HG03175 (cell line): ENCODE data around the gene DECR2.
"Not testable (repeated sequence)": the region's sequence is repeated elsewhere in the genome, so short reads cannot be mapped to it uniquely, and the experiment has no call there.

Experiments used
- ATAC-seq: cut with Tn5 transposase; IDR thresholded peaks from one replicate; pipeline ENCODE4 v1.9.1; 2021; ENCODE audit warnings: mild to moderate bottlenecking, moderate library complexity; ENCODE audit not compliant: unreplicated experiment

Gene DECR2

DNA sequence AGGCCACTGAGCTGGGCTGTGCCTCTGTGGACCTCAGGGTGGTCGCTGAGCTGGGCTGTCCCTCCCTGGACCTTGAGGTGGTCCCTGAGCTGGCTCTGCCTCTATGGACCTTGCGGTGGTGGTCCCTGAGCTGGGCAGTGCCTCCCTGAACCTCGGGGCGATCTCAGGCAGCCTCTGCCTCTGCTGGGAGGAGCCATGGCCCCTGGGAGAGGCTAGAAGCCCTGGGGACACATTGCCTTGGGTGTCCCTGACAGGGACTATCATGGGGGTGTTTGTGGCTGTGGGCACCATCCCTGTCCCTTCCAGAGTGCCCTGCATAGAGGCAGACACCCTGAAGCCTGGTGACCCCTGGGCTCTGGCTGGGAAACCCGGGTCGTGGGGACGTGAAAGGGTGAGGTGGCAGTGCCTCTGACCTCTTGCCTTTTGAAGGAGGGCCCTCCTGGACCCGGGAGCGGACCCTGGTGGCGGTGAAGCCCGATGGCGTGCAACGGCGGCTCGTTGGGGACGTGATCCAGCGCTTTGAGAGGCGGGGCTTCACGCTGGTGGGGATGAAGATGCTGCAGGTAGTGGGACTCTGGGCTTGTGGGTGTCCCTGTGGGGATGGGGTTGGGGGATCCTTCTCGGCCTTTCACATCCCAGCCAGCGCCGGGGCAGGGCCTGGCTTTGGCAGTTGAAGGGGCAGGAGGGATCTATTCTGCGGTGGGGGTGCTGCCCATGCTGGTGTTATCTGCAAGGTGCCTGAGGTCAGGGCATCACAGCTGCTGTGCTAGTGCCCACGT, 2.9 kb upstream of the DECR2 start:
- no peak for ATAC-seq

DNA sequence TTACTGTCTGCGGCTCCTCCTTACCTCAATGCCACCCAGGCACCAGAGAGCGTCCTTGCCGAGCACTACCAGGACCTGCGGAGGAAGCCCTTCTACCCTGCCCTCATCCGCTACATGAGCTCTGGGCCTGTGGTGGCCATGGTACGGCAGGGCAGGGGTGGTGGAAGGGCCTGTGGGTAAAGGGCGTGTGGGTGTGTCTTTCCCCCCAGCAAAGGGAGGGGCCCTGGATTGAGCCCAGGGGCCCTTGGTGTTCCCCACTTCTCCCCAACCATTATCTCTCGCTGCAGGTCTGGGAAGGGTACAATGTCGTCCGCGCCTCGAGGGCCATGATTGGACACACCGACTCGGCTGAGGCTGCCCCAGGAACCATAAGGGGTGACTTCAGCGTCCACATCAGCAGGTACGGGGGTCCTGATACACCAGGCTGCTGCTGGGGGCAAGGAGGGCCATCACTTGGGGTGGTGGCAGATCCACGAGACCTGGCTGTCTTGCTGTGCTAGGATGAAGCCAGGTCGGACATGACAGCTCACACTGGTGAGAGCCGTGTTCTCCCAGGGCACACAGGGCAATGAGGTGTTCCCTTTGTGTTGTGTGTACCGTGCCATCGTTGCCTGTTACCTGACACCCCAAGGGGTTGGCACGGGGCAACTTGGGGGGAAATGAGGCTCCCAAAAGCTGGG, 2.2 kb upstream of the DECR2 start:
- ATAC-seq, result no peak

DNA sequence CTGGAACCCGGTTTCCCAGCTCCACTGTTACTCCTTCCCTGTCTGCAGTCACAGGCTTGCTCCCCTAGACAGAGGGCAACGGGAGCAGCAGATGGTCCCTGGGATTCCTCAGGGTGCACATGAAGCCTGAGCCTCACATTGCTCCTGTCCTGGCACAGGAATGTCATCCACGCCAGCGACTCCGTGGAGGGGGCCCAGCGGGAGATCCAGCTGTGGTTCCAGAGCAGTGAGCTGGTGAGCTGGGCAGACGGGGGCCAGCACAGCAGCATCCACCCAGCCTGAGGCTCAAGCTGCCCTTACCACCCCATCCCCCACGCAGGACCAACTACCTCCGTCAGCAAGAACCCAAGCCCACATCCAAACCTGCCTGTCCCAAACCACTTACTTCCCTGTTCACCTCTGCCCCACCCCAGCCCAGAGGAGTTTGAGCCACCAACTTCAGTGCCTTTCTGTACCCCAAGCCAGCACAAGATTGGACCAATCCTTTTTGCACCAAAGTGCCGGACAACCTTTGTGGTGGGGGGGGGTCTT, 1.6 kb upstream of the DECR2 start:
- no peak for ATAC-seq

DNA sequence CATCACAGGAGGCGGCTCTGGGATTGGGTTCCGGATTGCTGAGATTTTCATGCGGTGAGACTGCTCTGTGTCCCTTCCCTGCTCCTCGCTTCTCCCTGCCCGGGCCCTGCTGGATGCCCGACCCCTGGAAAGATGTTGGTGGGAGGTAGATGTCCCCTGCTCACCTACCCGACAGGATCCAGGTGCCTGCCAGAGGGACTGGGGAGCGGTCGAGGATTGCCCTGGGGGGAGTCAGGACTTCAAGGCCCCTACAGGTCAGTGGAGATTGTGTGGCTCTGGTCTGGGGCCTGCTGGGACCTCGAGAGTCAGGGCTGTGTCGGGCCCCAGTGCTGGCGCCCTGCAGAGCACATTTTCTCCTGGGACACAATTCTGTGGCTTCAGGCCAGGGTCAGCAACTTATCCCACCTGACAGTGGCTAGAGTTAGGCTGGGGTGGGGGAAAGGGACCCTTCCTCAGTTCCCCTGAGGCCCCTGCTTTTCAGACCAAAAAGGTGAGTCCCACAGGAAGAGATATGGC, 3.3 kb downstream of the DECR2 start:
- no peak for ATAC-seq

DNA sequence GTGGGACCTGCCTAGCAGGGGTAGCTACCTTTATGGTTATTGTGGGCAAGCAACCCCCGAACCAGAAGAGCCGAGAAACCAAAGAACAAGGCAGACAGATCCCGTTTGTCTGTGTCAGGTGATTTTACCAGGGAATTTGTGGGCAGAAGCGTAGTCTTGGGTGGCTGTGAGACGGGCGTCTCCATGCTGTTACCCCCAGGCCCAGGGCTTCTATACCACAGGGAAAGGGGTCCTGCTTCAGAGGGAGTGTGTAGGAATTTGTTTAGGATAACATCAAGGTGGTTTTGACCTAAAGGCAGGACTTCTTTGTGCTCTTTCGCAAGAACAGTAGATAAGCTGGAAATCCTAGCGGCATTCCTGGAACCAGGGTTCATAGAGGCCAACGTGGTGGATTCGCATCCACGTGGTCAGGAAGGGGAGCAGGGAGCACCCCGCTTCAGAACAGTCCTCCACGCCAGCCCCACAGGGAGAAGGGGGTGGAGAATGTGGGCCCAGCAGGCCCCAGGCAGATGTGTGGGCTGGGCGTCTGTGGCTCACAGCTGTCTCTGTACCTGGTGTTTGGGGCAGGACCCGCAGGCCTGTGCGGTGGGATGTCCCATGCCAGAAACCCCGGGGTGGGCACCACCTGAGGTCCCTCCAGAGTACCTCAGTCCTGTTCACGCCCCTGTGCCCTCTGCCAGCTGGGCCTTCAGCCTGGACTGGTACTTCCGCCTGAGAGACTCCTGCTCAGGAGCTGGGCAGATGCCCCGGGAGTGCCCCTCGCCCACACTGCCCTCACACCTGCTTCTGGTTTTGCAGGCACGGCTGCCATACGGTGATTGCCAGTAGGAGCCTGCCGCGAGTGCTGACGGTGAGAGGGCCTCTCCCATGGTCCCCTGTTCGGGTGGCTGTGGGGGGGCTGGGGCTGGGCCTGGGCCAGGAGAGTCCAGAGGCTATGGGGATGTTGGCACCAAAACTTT, 4.1 kb downstream of the DECR2 start:
- no peak for ATAC-seq

DNA sequence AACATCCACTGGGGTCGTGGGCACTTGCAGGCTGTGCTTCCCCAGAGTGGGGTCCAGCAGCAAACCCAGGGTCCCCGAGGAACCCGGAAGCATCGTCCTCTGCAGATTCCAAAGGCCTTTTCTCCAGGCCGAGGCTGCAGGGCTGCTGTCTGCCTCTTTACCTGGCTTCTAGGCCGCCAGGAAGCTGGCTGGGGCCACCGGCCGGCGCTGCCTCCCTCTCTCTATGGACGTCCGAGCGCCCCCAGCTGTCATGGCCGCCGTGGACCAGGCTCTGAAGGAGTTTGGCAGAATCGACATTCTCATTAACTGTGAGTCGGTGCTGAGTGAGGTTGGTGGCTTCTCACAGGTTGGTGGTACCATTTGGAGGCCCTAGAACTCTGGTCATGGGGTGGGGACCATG, 5.6 kb downstream of the DECR2 start:
- ATAC-seq, result no peak

DNA sequence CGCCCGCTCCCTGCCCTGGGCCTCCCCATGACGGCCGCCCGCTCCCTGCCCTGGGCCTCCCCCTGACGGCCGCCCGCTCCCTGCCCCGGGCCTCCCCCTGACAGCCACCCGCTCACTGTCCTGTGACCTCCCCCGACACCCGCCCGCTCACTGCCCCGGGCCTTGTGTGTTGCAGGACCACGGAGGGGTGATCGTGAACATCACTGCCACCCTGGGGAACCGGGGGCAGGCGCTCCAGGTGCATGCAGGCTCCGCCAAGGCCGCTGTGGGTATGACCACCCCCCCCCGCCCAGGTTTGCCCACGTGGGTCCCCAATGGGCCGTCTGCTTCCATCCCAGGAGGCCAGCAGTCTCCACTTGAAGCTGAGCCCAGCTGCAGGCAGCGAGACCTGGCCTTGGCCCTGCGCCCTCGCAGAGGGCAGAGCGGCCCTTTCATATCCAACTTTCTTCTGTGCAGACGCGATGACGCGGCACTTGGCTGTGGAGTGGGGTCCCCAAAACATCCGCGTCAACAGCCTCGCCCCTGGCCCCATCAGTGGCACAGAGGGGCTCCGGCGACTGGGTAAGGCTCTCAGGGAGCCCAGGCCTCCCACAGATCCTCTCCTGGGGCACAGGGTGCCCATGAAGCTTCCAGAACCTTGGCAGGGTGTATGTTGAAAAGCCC, 9.0 kb downstream of the DECR2 start:
- no peak for ATAC-seq

DNA sequence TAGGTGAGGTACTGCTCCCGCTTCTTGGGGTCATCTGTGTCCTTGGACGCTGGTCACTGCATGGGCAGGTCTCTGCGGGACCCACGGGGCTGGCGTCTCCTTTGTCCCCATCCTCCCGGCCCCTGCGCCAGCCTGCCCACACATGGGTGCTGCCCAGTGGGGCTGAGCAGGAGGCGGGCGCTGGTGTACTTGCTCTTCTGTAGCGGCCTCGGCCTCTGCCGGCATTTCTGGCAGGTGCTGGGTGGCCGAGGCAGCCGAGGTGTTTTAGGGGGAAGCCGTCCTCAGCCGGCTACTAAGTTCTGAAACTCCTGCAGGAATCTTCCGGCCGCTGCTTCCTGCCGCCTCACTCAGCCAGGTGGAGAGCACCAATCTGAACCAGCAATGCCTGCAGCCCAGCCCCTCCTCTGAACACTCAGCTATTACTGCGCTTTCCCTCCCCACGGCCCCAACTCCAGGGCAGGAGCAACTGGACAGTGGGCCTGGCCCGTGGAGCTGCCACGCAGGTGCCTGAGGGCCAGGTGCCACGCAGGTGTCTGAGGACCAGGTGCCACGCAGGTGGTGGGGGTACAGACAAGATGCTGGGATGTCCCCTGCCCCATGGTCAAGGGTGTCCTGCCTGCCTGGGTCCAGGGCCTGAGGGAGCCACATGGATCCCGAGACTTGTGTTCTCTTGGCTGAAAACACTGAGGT, 10.0 kb downstream of the DECR2 start:
- ATAC-seq, result no peak

DNA sequence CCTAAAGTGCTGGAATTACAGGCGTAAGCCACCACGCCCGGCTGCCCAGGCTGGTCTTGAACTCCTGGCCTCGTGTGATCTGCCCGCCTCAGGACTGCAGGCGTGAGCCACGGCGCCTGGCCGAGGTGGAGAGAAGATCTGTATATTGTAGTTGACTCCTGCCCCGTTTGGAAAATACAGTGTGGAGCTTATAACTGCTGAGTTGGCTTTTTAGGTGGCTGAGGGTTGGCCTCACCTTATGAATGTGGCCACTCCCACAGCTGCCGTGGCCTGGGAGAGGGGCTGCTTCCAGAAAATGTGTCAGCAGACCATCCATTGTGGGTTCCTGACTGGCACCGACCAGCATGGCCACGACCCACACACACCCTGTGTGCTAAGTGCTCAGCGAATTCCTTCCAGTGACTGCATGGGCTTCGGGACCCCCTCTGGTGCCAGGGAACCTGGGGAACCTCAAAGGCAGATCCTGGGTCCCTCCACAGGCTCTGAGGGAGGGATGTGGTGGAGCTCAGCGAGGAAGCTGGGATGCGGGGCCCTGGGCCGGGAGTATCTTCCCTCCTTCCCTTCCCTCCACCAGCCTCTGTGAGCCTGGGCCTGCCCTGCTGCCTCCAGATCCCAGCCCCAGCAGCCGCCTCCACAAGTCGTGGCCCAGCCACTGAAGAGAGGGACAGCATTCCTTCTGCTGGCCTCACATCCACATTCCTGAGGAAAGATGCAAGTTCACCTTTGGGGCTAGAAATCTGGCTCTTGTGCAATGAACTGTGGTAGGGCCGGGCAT, 12.9 kb downstream of the DECR2 start:
- ATAC-seq, result no peak

DNA sequence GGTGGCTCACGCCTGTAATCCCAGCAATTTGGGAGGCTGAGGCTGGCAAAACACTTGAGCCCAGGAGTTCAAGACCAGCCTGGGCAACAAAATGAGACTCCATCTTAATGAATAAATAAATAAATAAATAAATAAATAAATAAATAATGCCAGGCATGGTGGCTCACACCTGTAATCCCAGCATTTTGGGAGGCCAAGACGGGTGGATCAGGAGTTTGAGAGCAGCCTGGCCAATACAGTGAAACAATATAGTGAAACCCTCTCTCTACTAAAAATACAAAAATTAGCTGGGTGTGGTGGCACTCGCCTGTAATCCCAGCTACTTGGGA, 13.4 kb downstream of the DECR2 start:
- ATAC-seq, result not testable (repeated sequence)

DNA sequence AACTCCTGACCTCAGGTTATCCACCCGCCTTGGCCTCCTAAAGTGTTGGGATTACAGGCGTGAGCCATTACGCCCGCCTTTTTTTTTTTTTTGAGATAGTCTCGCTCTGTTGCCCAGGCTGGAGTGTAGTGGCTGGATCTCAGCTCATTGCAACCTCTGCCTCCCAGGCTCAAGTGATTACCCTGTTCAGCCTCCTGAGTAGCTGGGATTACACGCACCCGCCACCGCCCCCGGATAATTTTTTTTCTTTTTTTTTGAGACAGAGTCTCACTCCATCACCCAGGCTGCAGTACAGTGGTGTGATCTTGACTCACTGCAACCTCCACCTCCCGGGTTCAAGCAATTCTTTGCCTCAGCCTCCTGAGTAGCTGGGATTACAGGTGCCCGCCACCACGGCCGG, 20.5 kb downstream of the DECR2 start:
- not testable (repeated sequence) for ATAC-seq

DNA sequence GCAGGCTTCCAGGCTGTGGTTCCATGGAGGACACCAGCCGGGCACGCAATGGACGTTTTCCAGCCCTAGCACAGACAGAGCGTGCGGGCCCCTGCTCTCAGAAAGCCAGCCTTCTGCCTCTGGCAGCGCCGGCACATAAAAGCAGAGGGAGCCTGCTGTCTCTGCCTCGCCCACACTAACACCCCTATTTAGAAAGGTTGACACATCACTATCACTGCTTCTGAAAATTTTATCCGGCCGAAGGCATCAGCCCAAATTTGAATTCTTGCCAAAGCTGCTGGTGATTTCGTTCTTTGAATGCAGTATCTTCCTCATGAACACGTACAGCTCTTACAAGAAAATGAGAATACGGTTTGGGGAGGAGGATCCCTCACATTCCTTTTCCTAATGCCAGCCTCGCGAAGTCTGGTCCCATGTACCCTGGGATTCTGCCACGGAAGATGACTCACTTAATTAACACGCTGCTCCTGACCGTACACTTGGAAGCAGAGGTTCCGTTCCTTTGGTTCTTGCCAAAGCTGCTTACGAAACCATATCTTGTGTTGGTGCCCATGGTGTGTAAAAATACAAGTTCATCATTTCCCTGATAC, 22.4 kb downstream of the DECR2 start:
- no peak for ATAC-seq

DNA sequence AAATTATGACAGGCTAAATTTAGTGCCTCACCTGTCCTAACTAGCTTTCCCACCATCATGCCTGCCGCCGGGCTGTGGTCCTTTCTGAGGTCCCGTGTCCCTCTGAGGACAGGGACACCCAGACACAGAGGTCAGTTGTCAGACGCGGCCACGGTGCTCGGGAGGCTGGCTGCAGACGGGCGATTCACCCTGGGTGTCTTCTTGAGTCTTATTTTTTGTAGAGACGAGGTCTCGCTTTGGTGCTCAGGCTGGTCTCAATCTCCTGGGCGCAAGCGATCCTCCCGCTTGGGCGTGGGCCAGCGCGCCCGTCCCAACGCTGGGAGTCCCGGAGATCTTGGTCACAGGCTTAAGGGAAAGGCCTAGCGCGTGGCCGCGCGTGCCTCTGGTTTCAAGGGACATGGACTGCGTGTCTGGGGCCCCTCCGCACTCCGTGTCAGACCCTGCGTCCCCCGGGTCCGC, 23.0 kb downstream of the DECR2 start:
- no peak for ATAC-seq

DNA sequence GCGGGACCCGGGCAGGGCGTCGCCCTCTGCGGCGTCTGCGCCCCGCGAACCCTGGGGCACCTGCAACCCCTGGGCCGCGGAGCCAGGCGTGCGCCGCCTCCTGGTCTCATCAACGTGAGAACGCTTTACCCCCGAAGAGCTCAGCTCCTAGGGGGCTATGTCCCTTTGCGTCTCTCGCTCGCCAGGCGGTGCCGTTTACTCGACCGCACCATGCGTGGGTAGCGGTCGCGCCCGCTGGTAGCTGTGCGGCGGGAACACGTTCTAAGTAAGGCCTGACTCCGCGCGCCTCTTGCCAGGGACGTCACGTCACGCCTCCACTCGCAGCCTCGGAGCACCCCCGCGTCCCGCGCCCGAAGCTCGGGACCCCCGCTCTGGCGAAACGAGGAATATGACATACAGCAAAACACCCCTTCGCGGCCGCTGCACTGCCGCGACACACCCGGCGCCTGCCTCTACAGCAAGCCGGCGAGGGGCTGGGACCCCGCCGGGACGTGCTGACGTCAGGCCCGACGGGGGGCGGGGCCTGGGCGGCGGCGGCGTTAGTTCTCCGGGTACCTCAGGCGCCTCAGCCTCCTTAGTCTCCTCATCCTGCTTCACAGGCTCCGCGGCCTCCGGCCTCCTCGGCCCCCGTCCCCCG, 23.5 kb downstream of the DECR2 start, which contains the start of gene RAB11FIP3:
TSS of gene RAB11FIP3 (plus strand) at position 568 of the 637 bp plus-strand sequence. CDS start 358 bp downstream, outside the sequence.
- peak; percentile 86 for ATAC-seq

DNA sequence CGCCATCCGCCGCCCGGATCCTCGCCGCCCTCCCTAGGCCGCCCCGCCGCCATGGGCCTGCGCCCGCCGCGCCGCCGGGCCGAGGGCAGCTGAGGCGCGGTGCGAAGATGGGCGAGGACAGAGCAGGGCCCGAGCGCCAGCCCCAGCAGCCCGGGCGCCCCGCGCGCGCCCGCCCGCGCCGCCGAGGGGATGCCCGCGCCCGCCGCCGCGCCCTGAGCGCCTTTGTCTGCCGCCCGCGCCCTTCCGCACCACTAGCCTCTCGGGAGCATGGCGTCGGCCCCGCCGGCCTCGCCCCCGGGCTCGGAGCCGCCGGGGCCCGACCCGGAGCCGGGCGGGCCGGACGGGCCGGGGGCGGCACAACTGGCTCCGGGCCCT, 24.0 kb downstream of the DECR2 start:
- ATAC-seq, result peak; percentile 32

DNA sequence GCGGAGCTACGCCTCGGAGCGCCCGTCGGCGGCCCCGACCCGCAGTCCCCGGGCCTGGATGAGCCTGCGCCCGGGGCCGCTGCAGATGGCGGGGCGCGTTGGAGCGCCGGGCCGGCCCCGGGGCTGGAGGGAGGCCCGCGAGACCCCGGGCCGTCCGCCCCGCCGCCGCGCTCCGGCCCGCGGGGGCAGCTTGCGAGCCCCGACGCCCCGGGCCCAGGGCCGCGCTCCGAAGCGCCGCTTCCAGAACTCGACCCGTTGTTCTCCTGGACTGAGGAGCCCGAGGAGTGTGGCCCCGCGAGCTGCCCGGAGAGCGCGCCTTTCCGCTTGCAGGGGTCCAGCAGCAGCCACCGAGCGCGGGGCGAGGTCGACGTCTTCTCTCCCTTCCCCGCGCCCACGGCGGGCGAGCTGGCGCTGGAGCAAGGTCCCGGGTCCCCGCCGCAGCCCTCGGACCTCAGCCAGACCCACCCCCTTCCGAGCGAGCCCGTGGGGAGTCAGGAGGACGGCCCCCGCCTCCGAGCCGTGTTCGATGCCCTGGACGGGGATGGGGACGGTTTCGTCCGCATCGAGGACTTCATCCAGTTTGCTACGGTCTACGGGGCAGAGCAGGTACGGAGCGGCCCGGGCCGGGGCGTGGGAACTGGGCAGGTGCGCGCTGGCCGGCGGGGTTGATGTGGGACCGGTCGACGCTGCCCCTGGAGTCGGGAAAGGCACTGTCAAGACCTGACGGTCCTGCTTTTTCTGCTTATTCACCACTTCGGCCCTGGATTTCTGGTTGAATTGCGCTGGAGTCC, 24.6 kb downstream of the DECR2 start:
- ATAC-seq, result no peak

DNA sequence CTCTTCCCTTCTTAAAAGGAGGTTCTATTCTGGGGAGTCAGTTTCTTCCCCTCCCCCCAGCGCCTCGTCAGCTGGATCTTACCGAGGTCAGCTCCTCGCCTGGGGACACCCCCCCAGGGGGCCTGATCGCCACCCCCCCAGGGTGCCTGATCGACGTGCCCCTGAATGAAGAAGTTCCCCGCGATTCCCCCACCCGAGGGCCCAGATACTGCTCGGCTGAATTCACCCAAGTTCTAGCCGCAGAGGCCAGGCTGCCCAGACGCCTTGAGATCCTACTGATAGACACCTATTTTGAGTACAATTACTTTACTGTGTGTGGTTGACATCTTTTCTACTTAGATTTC, 25.2 kb downstream of the DECR2 start:
- no peak for ATAC-seq
